HG02642 (cell line): Measurements from ENCODE around the gene BAZ1B.
"Not testable (repeated sequence)": the region's sequence is repeated elsewhere in the genome, so short reads cannot be mapped to it uniquely, and the experiment has no call there.

Experiments used
- ATAC-seq: cut with Tn5 transposase; IDR thresholded peaks from one replicate; pipeline ENCODE4 v1.9.1; 2021; ENCODE audit warnings: mild to moderate bottlenecking; ENCODE audit not compliant: unreplicated experiment, poor library complexity

Gene BAZ1B

DNA sequence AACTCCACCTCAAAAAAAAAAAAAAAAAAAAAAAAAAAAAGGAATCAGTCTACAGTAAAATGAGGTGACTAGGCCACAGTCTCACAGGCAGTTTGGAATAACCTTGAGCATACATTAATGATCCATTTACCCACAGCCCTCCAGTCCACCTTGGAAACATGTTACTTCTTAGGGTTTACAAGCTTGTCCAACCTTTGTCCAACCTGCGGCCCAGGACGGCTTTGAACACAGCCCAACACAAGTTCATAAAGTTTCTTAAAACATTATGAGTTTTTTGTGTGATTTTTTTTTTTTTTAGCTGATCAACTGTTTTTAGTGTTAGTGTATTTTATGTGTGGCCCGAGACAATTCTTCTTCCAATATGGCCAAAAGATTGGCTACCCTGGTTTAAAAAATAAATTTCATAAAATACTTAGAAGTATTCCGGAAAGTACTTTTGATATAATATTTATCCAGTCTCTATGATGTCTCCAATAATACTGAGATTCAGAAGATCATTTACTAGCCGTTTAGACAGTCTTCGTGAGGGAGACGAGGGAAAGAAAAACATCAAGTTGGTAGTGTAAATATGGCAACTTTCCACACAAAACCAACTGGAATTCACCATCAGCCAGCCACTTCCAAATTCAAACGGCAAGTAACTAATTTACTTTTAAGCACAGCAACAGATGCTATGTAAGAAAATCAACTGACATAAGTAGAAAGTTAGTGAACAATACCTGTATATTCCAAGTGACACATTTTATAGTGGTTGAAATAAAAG lies 9.9 kb downstream of the BAZ1B start:
- no peak for ATAC-seq

DNA sequence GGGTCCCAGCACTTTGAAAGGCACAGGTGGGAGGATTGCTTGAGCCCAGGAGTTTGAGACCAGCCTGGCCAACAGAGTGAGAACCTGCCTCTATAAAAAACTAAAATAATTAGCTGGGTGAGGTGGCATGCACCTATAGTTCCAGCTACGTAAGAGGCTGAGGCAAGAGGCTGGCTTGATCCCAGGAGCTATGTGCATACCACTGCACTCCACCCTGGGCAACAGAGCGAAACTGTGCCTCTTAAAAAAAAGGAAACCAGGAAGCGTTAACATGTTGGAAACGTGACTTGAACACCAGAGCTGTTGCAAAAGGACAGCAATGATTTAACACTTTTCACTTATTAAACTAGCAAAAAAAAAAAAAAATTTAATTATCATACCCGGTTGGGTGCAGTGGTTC lies 12.6 kb downstream of the BAZ1B start:
- ATAC-seq: no peak

DNA sequence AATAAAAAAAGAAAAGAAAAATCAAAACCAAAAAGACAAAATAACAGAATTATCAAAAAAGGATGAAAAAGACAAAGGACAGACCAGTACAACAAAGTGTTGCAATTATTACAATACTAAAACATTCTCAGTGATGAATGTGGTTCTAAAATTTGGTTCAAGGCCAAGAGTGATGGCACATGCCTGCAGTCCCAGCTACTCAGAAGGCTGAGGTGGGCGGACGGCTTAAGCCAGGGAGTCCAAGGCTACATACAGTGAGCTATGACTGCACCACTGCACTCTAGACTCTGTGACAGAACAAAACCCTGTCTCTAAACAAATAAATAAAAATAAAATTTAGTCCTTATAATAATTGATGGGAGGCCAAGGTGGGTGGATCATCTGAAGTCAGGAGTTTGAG lies 14.5 kb downstream of the BAZ1B start:
- no peak for ATAC-seq

DNA sequence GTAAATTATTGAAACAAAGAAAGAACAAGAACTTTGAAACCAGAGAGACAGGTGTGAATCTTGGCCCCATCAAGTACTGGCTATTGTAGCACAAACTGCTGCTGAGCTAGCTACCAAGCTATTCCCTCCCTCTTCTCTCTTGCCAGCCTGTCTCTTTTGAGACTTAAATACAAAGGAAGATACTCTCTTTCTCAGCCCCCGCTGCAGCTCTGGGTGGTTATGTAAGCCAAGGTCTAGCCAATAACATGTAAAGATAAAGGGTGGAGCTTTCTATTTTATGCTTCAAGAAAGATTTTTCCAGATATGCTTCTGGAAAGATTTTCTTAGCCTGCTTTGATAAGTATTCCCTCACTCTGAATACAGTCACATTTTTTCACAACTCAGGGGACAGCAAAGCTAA lies 17.2 kb downstream of the BAZ1B start:
- ATAC-seq: no peak

DNA sequence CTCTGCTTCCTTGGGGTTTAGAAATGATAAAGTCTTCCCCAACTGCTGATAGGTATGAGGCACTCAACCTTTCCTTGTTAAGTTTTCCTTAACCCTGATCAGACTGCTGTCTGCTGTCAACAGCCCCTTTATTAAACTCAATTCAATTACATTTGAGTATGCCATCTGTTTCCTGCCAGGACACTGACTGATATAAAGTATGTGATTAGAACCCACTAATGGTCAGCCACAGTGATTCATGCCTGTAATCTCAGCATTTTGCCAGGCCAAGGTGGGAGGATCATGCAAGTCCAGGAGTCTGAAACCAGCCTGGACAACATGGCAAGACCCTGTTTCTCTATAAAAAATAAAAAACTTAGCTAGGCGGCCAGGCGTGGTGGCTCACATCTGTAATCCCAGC lies 18.1 kb downstream of the BAZ1B start:
- ATAC-seq: no peak

DNA sequence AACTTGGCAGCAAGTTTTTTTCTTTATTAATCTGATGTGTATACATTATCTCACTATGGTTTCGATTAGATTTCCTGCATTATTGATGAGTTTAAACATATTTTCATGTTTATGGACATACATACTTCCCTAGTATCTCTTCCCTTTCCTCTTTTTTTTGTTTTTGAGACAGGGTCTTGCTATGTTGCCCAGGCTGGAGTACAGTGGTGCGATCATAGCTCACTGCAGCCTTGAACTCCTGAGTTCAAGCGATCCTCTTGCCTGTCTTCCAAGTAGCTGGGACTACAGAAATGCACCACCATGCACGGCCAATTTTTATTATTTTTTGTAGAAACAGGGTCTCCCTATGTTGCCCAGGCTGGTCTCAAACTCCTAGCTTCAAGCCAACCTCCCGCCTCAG lies 18.9 kb downstream of the BAZ1B start:
- no peak for ATAC-seq

DNA sequence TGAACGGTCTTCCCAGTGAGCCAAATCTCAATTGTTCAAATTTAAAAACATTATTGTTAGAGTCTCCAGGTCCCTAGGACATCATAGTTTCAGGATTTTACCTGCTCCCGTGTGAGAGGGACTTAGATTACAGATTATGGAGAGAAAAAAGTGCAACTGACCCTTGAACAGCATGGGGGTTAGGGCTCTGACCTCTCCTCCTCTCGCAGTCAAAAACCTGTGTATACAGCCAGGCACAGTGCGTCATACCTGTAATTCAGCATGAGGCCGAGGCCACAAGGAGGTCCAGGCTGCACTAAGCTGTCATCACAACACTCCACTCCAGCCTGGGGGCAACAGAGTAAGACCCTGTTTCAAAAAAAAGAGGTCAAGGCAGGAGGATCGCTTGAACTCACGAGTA lies 25.5 kb downstream of the BAZ1B start:
- no peak for ATAC-seq

DNA sequence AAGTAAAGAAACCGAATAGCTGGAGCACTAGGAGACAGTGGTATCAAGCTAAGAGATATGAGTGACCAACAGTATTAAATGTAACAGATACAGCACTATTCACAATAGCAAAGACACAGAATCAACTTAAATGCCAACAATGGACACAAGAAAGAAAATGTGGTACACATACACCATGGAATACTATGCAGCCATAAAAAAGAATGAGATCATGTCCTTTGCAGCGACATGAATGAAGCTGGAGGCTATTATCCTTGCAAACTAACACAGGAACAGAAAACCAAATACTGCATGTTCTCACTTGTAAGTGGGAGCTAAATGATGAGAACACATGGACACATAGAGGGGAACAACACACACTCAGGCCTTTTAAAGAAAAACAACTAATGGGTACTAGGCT lies 26.6 kb downstream of the BAZ1B start:
- ATAC-seq: not testable (repeated sequence)

DNA sequence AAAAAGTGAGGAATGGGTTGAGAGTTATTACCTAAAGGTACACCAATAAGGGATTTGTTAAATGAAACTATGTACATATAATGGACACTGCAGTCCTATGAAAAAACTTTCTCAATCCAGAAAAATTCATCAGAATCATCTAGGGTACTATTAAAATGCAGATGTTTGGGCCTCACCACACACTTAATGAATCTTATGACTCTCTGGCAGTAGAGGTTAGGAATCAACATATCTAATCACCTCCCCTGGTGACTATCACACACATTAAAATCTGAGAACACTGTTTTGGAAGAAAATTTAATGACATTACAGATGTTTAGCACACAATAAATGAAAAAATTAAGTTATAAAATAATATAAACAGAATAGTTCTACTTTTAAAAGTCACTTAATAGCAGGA lies 32.1 kb downstream of the BAZ1B start:
- no peak for ATAC-seq

DNA sequence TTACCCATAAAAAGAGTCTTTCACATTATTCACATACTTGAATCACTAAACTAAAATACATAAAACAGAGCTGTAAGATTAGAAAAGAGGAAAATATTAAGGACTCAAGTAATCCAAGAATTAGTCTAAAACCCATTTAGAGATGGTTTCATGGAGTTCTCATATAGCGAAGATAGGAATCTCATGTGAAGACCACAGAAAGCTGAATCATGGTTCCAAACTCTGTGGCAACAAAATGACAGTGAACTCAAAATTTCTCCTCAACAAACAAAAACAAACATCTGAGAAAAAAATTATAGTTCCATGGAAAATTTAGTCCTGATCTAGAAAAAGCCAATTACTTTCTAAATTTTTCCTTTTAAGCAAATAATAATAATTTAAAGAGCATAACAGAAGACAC lies 34.6 kb downstream of the BAZ1B start:
- ATAC-seq: no peak

DNA sequence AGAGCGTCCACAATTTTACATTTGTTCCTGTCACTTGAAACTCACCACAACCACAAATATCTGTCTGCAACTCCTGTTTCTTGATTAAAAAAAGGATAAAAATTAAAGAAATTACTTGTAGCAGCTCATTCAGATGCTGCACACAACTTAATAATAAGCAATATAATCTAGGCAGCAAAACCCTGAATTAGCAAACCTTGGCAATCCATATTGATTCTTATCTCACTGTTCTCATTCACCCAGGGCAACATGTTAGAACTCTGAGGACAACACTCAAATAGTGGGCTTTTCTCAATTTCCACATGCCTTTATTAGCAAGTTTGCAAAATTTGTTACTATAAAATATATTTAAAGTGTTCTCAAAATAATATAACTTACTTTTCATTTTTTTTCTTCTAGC lies 38.9 kb downstream of the BAZ1B start:
- ATAC-seq: no peak

DNA sequence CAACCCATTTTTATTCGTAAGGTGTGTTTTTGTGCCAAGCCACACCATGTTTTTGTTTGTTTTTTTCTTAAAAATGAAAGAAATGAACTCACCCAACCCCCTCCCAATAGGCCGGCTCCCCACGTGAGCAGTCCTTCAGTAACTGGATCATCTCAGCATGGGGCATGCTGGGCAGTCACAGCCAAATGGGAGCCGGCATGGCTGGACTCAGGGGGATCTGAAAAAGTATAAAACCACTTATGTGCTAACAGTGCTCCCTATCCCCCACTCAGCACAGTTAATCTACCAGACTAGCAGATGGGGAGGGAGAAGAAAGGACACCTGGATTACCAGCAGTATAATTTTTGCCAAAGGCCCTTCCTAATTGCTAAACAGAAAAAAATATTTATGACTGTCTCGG lies 39.3 kb downstream of the BAZ1B start:
- no peak for ATAC-seq

DNA sequence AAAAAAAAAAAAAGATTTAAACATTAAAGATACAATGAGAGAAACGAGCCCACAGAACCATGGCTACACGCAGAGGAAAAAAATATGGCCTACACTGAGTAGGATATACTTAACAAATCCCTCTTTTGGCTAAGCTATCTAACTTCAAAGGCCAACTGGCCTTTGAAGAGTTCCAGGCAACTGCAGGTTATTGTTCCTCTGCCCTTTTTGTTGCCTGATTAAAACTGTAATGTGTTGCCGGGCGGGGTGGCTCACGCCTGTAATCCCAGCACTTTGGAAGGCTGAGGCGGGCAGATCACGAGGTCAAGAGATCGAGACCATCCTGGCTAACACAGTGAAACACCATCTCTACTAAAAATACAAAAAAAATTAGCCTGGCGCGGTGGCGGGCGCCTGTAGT lies 40.6 kb downstream of the BAZ1B start:
- not testable (repeated sequence) for ATAC-seq

DNA sequence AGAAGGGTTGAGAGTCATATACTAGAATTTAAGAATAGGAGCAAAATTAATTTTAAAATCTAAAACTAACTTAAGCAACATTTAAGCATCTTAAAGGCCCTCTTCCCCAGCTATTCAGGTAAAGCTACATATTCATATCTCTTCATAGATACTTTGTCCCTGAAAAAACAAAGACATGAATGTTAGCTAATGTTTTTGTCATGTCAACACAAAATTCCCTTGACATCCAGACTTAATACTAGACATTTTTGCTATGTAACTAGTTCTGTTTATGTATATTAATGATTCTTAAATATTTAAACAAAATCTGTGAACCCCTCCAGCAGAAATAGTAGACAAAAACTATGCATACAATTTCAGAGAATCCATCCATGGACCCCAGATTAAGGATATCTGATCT lies 43.5 kb downstream of the BAZ1B start:
- ATAC-seq: no peak

DNA sequence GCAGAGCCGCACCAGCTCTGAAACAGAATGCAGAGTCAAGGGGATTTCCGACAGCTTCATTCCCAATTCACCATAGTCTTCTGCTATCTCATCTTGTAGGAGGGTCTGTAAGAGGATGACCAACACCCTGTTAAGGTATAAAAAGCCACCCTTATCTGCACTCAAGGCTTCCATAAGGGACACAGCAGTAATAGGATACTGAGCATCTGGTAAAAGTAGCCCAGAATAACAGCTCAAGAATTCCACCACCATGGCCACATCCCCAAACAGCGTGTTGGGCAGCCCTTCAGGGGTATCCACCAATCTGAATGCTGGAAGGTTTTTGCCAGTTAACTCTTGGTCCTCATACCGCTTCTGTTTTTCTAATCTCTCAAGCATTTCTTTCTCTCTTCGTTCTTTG lies 44.7 kb downstream of the BAZ1B start:
- no peak for ATAC-seq

DNA sequence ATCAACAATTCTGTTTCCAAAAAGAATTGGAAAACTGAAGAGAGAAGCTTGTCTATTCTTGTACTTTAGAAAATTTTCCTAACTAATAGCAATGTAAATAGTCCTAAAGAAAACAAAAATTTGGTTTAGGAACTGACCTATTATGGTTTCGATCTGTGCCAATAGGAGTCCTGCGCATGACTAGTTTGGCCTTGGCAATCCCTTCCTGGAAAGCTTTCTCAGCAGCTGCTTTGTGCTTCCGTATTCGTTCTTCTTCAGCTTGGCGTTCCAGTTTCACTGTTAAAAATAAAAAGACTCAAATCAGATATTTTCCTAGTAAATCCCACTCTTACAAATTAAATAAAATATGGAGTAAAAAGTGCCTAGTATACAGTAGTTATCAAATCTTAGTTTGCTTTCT lies 51.9 kb downstream of the BAZ1B start:
- no peak for ATAC-seq

DNA sequence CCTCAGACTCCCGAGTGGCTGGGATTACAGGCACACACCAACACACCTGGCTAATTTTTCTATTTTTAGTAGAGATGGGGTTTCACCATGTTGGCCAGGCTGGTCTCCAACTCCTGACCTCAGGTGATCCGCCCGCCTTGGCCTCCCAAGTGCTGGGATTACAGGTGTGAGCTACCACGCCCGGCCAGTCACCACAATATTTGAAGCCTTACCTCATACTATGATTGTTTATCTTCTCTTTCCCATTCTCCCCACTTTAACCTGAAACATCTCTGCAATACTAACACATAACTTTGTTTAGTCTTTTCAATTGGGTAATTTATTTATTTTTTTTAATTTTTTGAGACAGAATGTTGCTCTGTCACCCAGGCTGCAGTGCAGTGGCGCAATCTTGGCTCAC lies 55.0 kb downstream of the BAZ1B start:
- ATAC-seq: not testable (repeated sequence)

DNA sequence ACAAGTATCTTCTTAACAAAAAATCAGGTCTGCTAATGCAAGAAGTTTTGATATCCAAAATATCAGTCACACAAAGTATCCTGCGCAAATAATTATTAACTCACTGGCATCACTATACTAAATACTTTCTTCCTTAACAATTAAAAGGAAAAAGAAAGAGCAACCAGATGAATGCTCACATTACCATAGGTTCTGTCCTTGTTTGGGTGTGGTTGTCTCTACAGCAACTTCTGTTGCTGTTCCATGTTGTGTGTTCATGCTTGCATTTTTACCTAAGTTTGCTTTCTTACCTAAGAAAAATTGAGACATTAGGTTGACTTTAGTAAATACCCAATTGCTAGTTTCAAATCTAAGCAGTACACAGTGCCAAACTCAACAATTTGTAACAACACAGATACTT lies 56.0 kb downstream of the BAZ1B start:
- no peak for ATAC-seq

DNA sequence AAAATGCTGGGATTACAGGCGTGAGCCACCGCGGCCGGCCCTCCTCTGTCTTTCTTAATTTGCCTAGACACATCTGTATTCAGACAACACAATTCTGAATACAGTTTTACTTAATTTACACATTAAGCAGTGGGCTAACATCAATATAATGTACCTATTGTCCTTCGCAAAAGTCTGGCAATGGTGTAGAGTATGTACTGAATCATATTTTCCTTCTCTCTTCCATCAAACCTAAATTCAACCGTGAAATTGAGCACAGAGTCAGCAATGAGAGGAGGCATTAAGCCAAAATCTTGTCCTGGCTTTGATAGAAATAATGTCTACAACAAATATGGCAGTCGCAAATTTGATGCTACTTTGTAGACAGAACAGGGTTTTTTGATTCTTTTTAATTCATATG lies 58.1 kb downstream of the BAZ1B start:
- no peak for ATAC-seq

DNA sequence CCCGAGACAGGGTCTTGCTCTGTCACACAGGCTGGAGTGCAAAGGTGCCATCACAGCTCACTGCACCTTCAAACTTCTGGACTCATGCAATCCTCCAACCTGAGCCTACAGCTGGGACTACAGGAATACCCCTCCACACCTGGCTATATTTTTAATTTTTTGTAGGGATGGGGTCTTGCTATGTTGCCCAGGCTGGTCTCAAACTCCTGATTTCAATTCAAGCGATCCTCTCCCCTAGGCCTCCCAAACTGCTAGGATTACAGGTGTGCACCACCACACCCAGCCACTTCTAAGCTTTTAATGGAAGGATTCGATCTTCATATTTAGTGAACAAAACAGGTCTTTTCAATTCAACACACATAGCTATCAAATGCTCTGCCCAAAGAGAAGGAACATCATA lies 58.8 kb downstream of the BAZ1B start:
- ATAC-seq: no peak

DNA sequence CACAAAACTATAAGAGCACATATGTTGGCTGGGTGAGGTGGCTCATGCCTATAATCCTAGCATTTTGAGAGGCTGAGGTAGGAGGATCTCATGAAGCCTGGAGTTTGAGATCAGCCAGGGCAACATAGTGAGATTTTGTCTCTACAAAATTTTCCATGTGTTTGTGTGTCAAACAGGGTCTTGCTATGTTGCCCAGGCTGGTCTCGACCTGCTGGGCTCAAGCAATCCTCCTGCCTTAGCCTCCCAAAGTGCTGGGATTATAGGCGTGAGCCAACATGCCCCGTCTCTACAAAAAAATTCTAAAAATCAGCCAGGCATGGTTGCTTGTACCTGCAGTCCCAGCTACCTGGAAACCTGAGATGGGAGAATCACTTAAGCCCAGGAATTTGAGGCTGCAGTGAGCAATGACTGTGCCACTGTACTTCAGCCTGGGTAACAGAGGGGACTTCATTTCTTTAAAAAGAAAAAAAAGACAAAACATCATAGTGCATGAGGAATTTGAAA lies 60.3 kb downstream of the BAZ1B start:
- no peak for ATAC-seq

DNA sequence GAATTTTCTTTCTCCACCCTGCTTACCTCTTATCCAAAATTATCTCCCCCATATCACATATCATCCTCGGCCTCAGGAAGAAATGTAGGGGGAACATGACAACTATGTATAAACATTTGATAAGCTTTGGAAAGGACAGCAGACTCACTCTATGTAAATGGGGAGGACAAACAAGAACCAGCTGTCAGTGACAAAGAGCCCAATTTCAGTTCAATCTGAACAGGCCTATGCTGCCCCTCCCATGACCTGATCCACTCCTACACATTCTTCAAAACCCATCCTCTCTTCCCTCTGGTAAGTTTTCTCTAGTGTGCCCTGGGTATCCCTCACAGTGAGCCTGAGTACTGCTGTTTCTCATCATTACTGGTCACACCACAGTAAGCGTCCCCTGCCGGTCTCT lies 67.7 kb downstream of the BAZ1B start:
- ATAC-seq: no peak
